B cell (primary cell): Measurements from ENCODE around the gene ATP8B1. TPM values are rescaled to one million over a fixed set of nuclear protein-coding genes. Genes with fewer than 3 reads are reported as not detected.
A peak's percentile ranks its signal among the peaks of the same experiment; 100 is the strongest.

Experiments
- ATAC-seq: fragments of 200-7000 bp; cut with Tn5 transposase; one replicate; pipeline ENCODE4 v1.10.0; 2021; ENCODE audit warnings: low read depth, mild to moderate bottlenecking, moderate number of reproducible peaks, moderate library complexity
- CTCF ChIA-PET: fragments of 350-600 bp; sonication (Branson Sonifier 250); formaldehyde crosslinking; loops from one replicate; lab custom pipeline; 2021; ENCODE audit warnings: antibody characterized with exemption, inconsistent platforms; lab: Charles Lee
- POLR2A ChIA-PET: fragments of 350-600 bp; sonication (Branson Sonifier 250); formaldehyde crosslinking; loops from one replicate; lab custom pipeline; 2021; ENCODE audit warnings: antibody characterized with exemption; lab: Charles Lee
- DNase-seq: peaks from one replicate; pipeline ENCODE4 v3.0.0; 2013
- H2AFZ ChIP-seq: 2 replicates; pipeline ENCODE4 v1.6.1; 2012; ENCODE audit warnings: mild to moderate bottlenecking, low read depth, low read length; ENCODE audit not compliant: insufficient read depth, poor library complexity, severe bottlenecking
- H3K27ac ChIP-seq, 2 donors: 1 replicate in 1 of 2; 2 replicates in 1 of 2; pipeline ENCODE4 v1.5.1; 2012 to 2013; ENCODE audit warnings: low read length in 2 of 2, mild to moderate bottlenecking in 2 of 2, moderate library complexity in 1 of 2
- H3K27me3 ChIP-seq, 4 experiments: fragments of 200-600 bp in 1 of 4; sonication (generic) in 1 of 4; replicated peaks in 1 of 4; 1 replicate in 2 of 4; 2 replicates in 2 of 4; pipeline versions ENCODE4 v1.6.1 to v1.7.0; 2013 to 2016; ENCODE audit warnings: low read length in 3 of 4, mild to moderate bottlenecking in 2 of 4, mixed read lengths in 1 of 4, moderate library complexity in 1 of 4; ENCODE audit not compliant: insufficient read depth in 4 of 4, control insufficient read depth in 3 of 4; ENCODE audit errors: control extremely low read depth in 1 of 4
- H3K36me3 ChIP-seq, 2 experiments: replicated peaks in 1 of 2; 1 replicate in 1 of 2; 2 replicates in 1 of 2; pipeline versions ENCODE4 v1.6.1 to v1.7.1; 2013; ENCODE audit warnings: low read length in 1 of 2; ENCODE audit not compliant: insufficient read depth in 2 of 2, control insufficient read depth in 1 of 2; ENCODE audit errors: control extremely low read depth in 1 of 2, extremely low read depth in 1 of 2
- H3K4me1 ChIP-seq, 2 donors: fragments of 200-600 bp in 1 of 2; sonication (generic) in 1 of 2; 1 replicate in 1 of 2; 2 replicates in 1 of 2; pipeline versions ENCODE4 v1.5.1 to v1.6.1; 2013 to 2017; ENCODE audit warnings: low read length in 2 of 2; ENCODE audit not compliant: control insufficient read depth in 2 of 2, insufficient read depth in 2 of 2
- H3K4me2 ChIP-seq: replicated peaks from 2 replicates; pipeline ENCODE3; 2012; ENCODE audit warnings: mild to moderate bottlenecking, low read depth, low read length; ENCODE audit not compliant: poor library complexity, severe bottlenecking
- H3K4me3 ChIP-seq, 5 experiments: fragments of 200-600 bp in 1 of 5; sonication (generic) in 1 of 5; 1 replicate in 3 of 5; 2 replicates in 2 of 5; pipeline versions ENCODE4 v1.5.1 to v1.7.0; 2011 to 2016; ENCODE audit warnings: low read length in 4 of 5, mild to moderate bottlenecking in 4 of 5, low read depth in 2 of 5, control low read depth in 1 of 5, moderate library complexity in 1 of 5; ENCODE audit not compliant: insufficient read depth in 1 of 5; ENCODE audit errors: control extremely low read depth in 1 of 5, extremely low read depth in 1 of 5
- H3K79me2 ChIP-seq: fragments of 200-600 bp; sonication (generic); one replicate; pipeline ENCODE4 v1.6.0; 2016; ENCODE audit warnings: low read length; ENCODE audit not compliant: control insufficient read depth, insufficient read depth
- H3K9ac ChIP-seq: fragments of 200-600 bp; sonication (generic); 2 replicates; pipeline ENCODE4 v1.6.1; 2017; ENCODE audit warnings: mild to moderate bottlenecking, low read length, moderate library complexity
- H3K9me3 ChIP-seq, 3 donors: one replicate each; pipeline versions ENCODE4 v1.6.1 to v1.7.1; 2013; ENCODE audit warnings: low read length in 2 of 3; ENCODE audit not compliant: control insufficient read depth in 2 of 3, insufficient read depth in 1 of 3; ENCODE audit errors: control extremely low read depth in 1 of 3
- H4K20me1 ChIP-seq: 2 replicates; pipeline ENCODE4 v1.6.0; 2012; ENCODE audit warnings: mild to moderate bottlenecking, low read length; ENCODE audit not compliant: insufficient read depth, control insufficient read depth, poor library complexity, severe bottlenecking
- H3K27ac Mint-ChIP-seq: one replicate; pipeline ENCODE4 v1.8.0; 2021; ENCODE audit warnings: mixed read lengths
- H3K27me3 Mint-ChIP-seq: one replicate; pipeline ENCODE4 v1.8.0; 2021; ENCODE audit warnings: mixed read lengths
- H3K4me1 Mint-ChIP-seq: one replicate; pipeline ENCODE4 v1.8.0; 2021; ENCODE audit warnings: mixed read lengths
- H3K4me3 Mint-ChIP-seq: one replicate; pipeline ENCODE4 v1.8.0; 2021; ENCODE audit warnings: mixed read lengths
- H3K9me3 Mint-ChIP-seq: one replicate; pipeline ENCODE4 v1.8.0; 2022; ENCODE audit warnings: mixed read lengths; ENCODE audit not compliant: insufficient read depth
- CTCF ChIP-seq: fragments of 200-600 bp; IDR thresholded peaks from one replicate; pipeline ENCODE4 v1.8.0; 2022; ENCODE audit warnings: antibody characterized with exemption, mild to moderate bottlenecking
- EZH2 ChIP-seq: IDR thresholded peaks from 2 replicates; pipeline ENCODE4 v1.6.1; 2012; ENCODE audit warnings: borderline replicate concordance, low read depth, mild to moderate bottlenecking, moderate library complexity, low read length; ENCODE audit not compliant: insufficient read depth, poor library complexity, severe bottlenecking
- WGBS: methylation state at CpG from one replicate; pipeline ENCODE4 v1.1.5; 2013; ENCODE audit warnings: missing lambda C conversion rate; ENCODE audit not compliant: insufficient coverage; 5-methylcytosine and 5-hydroxymethylcytosine counted together
- intact Hi-C: fragments of 100-400 bp; cut with micrococcal nuclease; formaldehyde crosslinking; loops from one replicate; pipeline ENCODE4 v1.10.0; 2022
- polyA plus RNA-seq: library from polyadenylated mRNA; depleted of rRNA; stranded (reverse); fragments of >200 nt; gene quantifications from 2 replicates; pipeline ENCODE4 v1.2.3, GENCODE V29; 2012
- total RNA-seq, 2 donors: library from RNA; stranded (reverse); fragments of 120-200 nt in 1 of 2; gene quantifications; 1 replicate in 1 of 2; 2 replicates in 1 of 2; pipeline versions ENCODE4 v1.2.3 to v1.2.4, GENCODE V29; 2013 to 2022

Gene ATP8B1
- total and polyA plus RNA-seq, 2 donors (not counting 1 experiment from before 2014, with no cell fraction given), result 0.27 TPM; not detected in 1

GRCh38 chr18:57834616-57835015 lies 31.5 kb upstream of the ATP8B1 start:
- no peak overlapping the region for H3K27ac ChIP-seq
- Mint-ChIP-seq H3K9me3 (peaks cover 3% of the 10 kb centered on the region), H3K4me3 (no peak overlapping the region), H3K27me3 (no peaks in the 10 kb centered on the region), H3K27ac (peak overlapping the region; percentile 56), H3K4me1 (peaks cover 62% of the 10 kb centered on the region)
- H3K27me3 ChIP-seq, result no peaks in the 10 kb centered on the region
- WGBS, result 100% methylated on average over 2 of the region's 2 CpGs
- ATAC-seq, result no peak
- H4K20me1 ChIP-seq, result no peaks in the 10 kb centered on the region
- peaks cover 25 to 34% of the 10 kb centered on the region in 2 donors for H3K4me1 ChIP-seq
- no peak overlapping the region for H3K4me3 ChIP-seq
- no peaks in the 10 kb centered on the region for H3K79me2 ChIP-seq
- intact Hi-C loops, result loop anchor here (5.0 to 10.0 kb wide), 5 partner anchors 32 to 1180 kb away; partner anchors contain the start of genes ATP8B1, NEDD4L and WDR7
- POLR2A ChIA-PET, result no interaction called here
- TF ChIP-seq EZH2, result no peak
- no peak for TF ChIP-seq CTCF
- H3K4me2 ChIP-seq, result no peak overlapping the region
- CTCF ChIA-PET, result no interaction called here
- no peak for DNase-seq
- no peak overlapping the region for H2AFZ ChIP-seq
- no peak overlapping the region for H3K9ac ChIP-seq
- H3K9me3 ChIP-seq, result peaks cover 0 to 24% (median 4%) of the 10 kb centered on the region in 3 donors
- H3K36me3 ChIP-seq, result no peaks in the 10 kb centered on the region

GRCh38 chr18:57833441-57834101 lies 30.5 kb upstream of the ATP8B1 start:
- ChIA-PET CTCF (interaction anchor here (1.4 kb wide), 1 partner anchor 288 kb away, joined by 5 read pairs; no protein-coding TSS in a partner anchor), POLR2A (no interaction called here)
- Mint-ChIP-seq H3K9me3 (peaks cover 3% of the 10 kb centered on the region), H3K27ac (peak overlapping the region; percentile 83), H3K27me3 (no peaks in the 10 kb centered on the region), H3K4me1 (peaks cover 55% of the 10 kb centered on the region), H3K4me3 (peak overlapping the region; percentile 85)
- ATAC-seq (peak; percentile 34), DNase-seq (peak; percentile 57)
- Histone ChIP-seq H3K27me3 (no peaks in the 10 kb centered on the region), H4K20me1 (no peaks in the 10 kb centered on the region), H3K36me3 (no peaks in the 10 kb centered on the region), H3K4me1 (peaks cover 24 to 31% of the 10 kb centered on the region in 2 donors), H2AFZ (peak overlapping the region; percentile 67), H3K4me2 (peak overlapping the region; percentile 79), H3K79me2 (no peaks in the 10 kb centered on the region), H3K27ac (peak overlapping the region; percentile 57 to 77), H3K9me3 (peaks cover 0 to 24% (median 4%) of the 10 kb centered on the region in 3 donors), H3K9ac (peak overlapping the region; percentile 73), H3K4me3 (peak overlapping the region; percentile 28 to 71 (median 43))
- TF ChIP-seq EZH2 (no peak), CTCF (no peak)
- intact Hi-C loops, result loop anchor here (5.0 to 10.0 kb wide), 3 partner anchors 86 to 1179 kb away; partner anchors contain the start of genes NEDD4L and WDR7
- 30% methylated on average over 4 of the region's 8 CpGs for WGBS
